Colon (tissue), 2 donors: ENCODE data around the gene IKZF3.

Experiments used
- FAIRE-seq: peaks from 2 replicates; lab custom pipeline; 2012; peaks lifted over from hg19 to GRCh38; lab: Jason Lieb, UNC
- donor health status: control.
- donor health status: control.

The IKZF3 gene

GRCh38 chr17:39814497-39814896, 49.6 kb downstream of the IKZF3 start:
- FAIRE-seq, result no peak

DNA sequence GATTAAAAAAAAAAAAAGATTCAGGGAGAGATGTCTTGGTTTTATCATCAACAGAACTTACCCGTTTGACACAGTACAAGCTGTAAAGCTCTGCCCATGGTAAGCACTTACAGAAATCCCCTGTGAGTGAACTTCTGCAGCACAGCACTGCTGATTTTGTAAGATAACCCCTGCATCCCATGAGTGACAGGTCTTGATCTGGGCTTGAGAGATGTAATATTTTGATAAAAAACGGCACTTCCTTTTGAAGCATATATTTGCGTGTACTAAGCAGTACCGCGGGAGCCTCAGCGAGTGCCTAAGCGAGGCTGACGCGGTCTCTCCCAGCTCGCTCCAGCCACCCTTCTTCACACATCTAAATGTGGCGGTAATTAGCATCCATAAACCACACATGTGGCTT, 50.5 kb downstream of the IKZF3 start:
- FAIRE-seq, result no peak

DNA sequence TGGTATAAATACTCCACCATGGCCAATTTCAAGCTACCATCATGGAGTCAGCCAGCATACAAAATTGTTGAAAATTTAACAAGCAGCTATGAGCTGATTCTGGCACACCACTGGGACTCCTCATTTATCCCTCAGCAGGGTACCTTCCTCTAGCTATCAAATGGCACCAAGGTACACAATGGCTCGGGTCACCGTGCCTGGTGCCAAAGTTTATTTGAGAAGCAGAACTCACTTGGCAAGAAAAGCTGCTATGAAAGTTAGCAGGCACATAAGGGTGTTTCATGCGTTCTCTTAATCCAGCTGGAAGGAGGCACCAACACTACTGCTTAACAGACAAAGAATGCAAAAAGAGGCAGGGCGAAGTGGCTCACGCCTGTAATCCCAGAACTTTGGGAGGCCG, 51.6 kb downstream of the IKZF3 start:
- FAIRE-seq, result no peak

GRCh38 chr17:39810939-39811728, 53.0 kb downstream of the IKZF3 start:
- no peak for FAIRE-seq

DNA sequence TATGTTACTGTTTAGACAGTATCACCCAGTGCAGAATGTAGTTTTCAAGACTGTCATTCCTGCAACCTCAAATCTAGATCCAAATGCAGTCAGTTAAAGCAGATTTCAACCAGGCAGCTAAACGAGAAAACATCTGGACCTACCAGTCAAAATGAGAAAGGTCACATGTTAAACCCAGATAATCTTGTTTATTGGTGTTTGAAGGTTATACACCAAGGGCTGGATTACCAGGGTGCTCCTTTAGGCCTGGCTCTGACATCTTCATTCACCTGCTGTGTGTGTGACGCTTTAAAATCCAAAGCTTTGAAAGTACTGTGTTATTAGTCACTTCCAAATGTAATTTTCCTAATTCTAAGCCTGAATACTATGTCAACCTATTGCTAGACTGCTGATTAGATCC, 54.9 kb downstream of the IKZF3 start:
- FAIRE-seq, result no peak

DNA sequence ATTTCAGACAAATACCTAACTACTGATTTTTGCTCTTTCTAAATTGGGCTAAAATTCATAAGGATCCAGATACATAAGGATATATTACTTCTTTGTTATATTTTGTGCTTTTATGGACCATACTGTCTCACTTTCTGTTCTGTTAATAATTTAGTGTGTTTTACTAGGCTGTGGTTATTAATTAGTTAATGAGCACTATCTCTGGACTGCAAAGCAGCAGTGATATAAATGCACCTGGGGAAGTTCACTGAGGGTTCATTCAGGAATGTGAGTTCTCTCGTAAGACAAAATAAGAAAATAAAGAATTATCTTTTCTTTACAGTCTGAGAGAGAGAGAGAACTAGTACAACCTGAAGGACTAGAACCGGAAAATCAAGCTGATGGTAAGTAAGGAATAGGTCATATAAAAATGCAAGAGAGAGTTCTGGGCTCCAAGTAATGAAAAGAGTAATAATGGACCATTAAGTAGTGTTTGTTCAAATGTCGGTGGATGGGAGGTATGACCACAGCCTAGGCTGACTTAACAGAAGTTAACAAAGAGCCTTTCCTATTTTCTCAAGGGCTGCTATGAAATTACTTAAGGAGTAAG, 55.6 kb downstream of the IKZF3 start:
- no peak for FAIRE-seq

DNA sequence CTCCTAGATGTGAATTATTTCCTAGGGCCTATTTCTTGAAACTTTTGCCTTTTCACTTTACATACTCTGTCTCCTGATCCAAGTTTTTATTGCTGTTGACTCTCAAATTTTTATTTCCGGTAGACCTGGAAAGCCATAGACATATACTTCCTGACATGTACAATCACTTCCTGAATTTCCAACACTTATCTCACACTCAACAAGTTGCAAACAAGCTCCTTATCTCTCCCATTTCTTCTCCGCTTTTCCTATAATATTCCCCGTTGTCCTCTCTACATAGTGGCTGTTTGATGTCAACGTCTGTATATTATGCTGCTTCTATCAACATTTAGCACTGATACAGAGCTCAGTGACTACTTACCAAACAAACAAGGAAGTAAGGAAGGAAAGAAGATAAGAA, 59.3 kb downstream of the IKZF3 start:
- FAIRE-seq, result no peak

DNA sequence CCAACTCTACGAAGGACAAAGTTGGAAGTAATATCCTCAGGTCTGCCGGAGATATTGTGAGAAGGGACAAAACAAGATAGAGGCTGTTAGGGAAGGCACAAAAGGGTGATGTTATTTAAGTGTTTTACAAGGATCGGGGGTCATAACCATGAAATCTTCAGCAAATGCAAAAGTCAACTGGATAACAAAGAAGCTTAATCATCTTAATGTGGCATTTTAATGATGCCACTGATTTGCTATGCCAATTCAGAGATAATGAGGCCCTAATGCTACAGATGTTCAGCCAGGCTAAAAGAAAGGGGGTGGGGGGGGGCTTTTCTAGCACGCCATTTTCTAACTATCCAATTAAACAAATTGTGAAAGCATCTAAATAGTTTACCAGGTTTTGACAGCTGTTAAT, 63.1 kb downstream of the IKZF3 start:
- no peak for FAIRE-seq

DNA sequence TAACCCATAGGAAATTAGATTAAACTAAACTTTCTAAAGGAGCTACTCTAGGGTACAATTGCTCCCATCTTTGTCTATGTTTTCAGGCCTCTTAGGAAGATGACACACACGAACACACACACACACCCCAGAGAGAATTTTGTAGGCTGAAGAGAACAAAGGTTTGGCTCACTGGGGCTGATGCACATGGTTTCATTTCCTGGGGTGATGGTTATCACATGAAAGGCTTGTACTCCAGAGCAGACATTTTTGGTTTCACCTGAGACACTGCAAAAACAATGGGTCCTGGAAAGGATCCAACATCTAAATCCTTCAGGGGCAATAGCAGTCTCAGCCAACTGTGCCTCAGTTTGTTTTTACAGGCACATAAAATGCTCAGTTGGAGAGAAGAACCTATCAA, 63.6 kb downstream of the IKZF3 start:
- no peak for FAIRE-seq

- no peak for FAIRE-seq
Measured at GRCh38 chr17:39799395-39799794, 64.7 kb downstream of the IKZF3 start.

GRCh38 chr17:39794249-39794970, 69.7 kb downstream of the IKZF3 start:
- no peak for FAIRE-seq

- no peak for FAIRE-seq
Measured at GRCh38 chr17:39793301-39793872, 70.7 kb downstream of the IKZF3 start.

- no peak for FAIRE-seq
Measured at GRCh38 chr17:39792526-39793221, 71.4 kb downstream of the IKZF3 start.

DNA sequence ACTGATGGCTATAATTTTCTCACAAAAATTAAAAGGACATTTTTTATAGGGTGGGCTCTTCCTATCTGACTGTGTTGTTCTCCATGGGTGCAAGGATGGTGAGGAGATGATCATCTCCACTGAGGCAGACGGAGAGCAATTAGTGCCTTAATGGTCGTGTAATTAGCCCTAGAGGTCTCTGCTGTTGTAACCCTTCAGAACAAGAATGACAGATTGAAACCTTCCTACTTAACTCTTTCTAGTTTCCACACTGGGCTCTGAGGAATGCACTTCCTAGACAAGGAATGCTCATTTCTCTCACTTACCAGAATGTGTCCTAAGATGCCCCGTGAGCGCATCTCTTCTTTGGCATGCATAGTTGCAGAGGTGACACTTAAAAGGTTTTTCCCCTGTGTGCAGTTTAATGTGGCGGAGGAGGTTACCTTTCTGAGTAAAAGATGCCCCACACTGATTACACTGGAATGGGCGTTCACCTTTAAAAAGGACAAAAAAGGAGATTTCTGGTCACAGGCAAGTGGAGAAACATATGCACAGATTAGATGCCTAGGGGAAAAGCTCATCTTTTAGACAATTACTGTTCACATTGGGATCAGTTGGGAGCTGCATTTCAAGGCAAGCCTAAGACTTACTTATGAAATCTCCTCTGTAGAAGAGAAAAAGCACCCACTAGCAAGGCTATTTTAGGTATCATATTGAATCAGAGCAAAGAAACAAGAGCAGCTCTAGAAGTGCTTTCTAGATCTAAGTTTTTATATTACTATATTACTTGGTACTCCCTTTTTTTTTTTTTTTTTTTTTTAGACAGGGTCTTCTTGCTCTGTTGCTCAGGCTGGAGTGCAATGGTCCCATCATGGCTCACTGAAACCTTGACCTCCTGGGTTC, 72.8 kb downstream of the IKZF3 start:
- FAIRE-seq, result no peak

- no peak for FAIRE-seq
Measured at GRCh38 chr17:39787743-39788484, 76.2 kb downstream of the IKZF3 start.

- FAIRE-seq, result no peak
Measured at GRCh38 chr17:39787041-39787440, 77.1 kb downstream of the IKZF3 start.

DNA sequence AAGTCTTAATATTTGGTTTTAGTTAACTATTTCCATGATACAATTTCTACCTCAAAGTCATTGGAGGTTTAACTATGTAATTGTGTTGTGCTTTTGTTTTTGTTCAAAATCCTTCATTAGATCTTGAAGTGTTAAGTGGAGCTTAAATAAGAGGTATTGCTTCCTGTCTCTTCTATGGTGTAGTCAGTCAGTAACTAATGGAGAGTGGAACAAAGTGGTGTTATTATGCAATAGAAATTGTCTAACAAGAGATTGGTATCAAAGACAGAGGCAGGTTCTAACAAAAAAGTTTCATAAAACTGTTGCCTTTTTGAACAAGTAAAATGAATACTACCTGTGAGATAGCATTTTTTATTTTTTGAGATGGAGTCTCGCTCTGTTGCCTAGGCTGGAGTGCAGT, 81.1 kb downstream of the IKZF3 start:
- peak; percentile 31 for FAIRE-seq

- FAIRE-seq, result no peak
Measured at GRCh38 chr17:39782481-39782880, 81.6 kb downstream of the IKZF3 start.

GRCh38 chr17:39781861-39782213, 82.3 kb downstream of the IKZF3 start:
- no peak for FAIRE-seq

DNA sequence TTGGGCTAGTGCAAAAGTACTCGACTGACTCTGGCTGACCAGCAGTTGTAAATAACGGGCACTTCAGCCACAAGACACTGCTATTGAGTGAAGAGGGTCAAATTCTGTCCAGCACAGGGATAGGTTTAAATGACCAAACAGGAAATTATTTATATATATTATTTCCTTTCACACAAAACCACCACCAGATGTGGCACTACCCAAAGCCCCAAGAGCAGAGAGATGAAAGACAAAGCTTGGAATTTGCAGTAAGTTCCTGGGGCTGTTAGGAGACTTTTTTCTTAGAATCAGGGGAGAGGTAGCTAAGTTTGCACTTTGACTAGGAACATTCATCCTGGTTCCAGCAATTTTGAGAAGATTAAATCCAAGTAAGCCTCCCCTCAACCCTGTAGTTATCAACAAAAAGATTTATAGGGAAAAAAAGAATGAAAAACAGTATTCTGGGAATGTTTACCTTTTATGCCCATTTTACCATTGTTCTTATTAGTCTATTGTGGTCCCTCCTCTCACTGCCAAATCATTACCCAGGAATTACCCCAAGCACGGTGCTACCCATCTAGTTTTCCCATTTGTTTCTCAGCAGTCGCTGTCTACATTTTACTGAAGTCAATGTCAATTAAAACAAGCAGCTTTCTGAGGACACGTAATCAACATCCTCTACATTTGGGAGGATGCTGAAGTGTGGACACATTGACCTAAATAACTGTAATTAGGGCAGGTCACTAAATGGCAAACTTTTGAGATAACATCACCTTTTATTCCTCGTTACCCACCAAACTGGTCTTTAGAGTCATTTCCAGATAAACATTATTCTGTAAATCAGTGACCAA, 82.9 kb downstream of the IKZF3 start:
- no peak for FAIRE-seq
